ENCODE results near the gene PHF13.
A peak's percentile ranks its signal among the peaks of the same experiment; 100 is the strongest.

Gene PHF13

GRCh38 chr1:6667139-6667538, 53.6 kb downstream of the PHF13 start:
- H3K36me3 Mint-ChIP-seq: peaks cover 10% of the 10 kb centered on the region
- DNase-seq (ENCODE audit: low spot score in 2 of 2): no peak
- no peak for ATAC-seq (ENCODE audit: low read depth)

GRCh38 chr1:6668503-6668902, 55.0 kb downstream of the PHF13 start:
- ATAC-seq (ENCODE audit: low read depth): no peak
- no peaks in the 10 kb centered on the region for H3K27me3 Mint-ChIP-seq
- H3K27ac Mint-ChIP-seq: no peak overlapping the region

More at GRCh38 chr1:6667139-6667538, 53.6 kb downstream of the PHF13 start:
- Mint-ChIP-seq H3K4me1 (no peaks in the 10 kb centered on the region), H3K9me3 (no peaks in the 10 kb centered on the region), H3K27ac (no peak overlapping the region), H3K27me3 (no peaks in the 10 kb centered on the region), H3K4me3 (no peak overlapping the region)

GRCh38 chr1:6672558-6672957, 59.0 kb downstream of the PHF13 start:
- DNase-seq (ENCODE audit: low spot score in 2 of 2) (no peak), ATAC-seq (ENCODE audit: low read depth) (no peak)
- Mint-ChIP-seq H3K4me1 (no peaks in the 10 kb centered on the region), H3K36me3 (peaks cover 10% of the 10 kb centered on the region), H3K27ac (peak overlapping the region; percentile 55), H3K9me3 (no peaks in the 10 kb centered on the region), H3K4me3 (no peak overlapping the region), H3K27me3 (no peaks in the 10 kb centered on the region)

More at GRCh38 chr1:6668503-6668902, 55.0 kb downstream of the PHF13 start:
- no peaks in the 10 kb centered on the region for H3K4me1 Mint-ChIP-seq
- no peak for DNase-seq (ENCODE audit: low spot score in 2 of 2)
- no peaks in the 10 kb centered on the region for H3K9me3 Mint-ChIP-seq
- H3K4me3 Mint-ChIP-seq: no peak overlapping the region
- peaks cover 6% of the 10 kb centered on the region for H3K36me3 Mint-ChIP-seq
